Brain microvascular endothelial cell (primary cell): ENCODE measurements around the gene TIGIT.

Source experiments
- DNase-seq: peaks from one replicate; pipeline ENCODE4 v3.0.0-alpha.2; 2020
- H3K27ac ChIP-seq: fragments of 250-450 bp; sonication (Bioruptor Pico); 2 replicates; pipeline ENCODE4 v1.5.1; 2020; ENCODE audit warnings: mild to moderate bottlenecking, moderate library complexity
- H3K27me3 ChIP-seq: fragments of 250-450 bp; sonication (Bioruptor Pico); replicated peaks from 2 replicates; pipeline ENCODE4 v1.5.1; 2020; ENCODE audit warnings: mild to moderate bottlenecking
- H3K36me3 ChIP-seq: fragments of 250-450 bp; sonication (Bioruptor Pico); replicated peaks from 2 replicates; pipeline ENCODE4 v1.5.1; 2020; ENCODE audit warnings: mild to moderate bottlenecking
- H3K4me3 ChIP-seq: 2 replicates; pipeline ENCODE4 v1.5.1; 2011; ENCODE audit warnings: low read depth, mild to moderate bottlenecking, control low read depth, low read length, moderate library complexity
- in situ Hi-C: cut with HindIII; loops from 2 replicates; pipeline ENCODE4 v1.10.0; 2017; ENCODE audit warnings: low sequenced_read_pairs, low pct_ligation_motif_present
- TF ChIP-seq, protein P1 (sequence below): IDR thresholded peaks from 2 replicates; pipeline ENCODE4 v1.5.1; 2011; ENCODE audit warnings: low read depth, mild to moderate bottlenecking, moderate library complexity, low read length, control low read depth, inconsistent platforms; ENCODE audit errors: missing control alignments

Gene TIGIT

DNA sequence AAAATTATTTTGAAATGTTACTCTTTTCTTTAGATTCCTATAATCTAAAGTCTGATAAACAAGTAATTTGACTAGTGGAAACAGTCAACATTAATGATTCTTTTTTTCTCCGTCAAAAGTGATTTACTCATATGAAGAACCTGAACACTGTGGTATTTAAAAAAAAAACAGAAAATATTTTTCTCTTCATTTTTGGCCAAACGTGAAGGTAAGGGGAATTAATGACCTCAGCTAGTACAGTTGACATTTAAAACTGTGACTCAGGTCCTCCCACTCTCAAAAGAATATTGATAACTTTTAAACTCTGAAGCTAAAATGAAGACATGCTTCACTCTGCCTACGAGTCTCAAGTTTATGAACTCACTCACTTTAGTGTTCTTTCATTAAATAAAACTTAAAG lies 34.5 kb downstream of the TIGIT start:
- H3K36me3 ChIP-seq, result no peaks in the 10 kb centered on the region
- TF ChIP-seq, protein P1, sequence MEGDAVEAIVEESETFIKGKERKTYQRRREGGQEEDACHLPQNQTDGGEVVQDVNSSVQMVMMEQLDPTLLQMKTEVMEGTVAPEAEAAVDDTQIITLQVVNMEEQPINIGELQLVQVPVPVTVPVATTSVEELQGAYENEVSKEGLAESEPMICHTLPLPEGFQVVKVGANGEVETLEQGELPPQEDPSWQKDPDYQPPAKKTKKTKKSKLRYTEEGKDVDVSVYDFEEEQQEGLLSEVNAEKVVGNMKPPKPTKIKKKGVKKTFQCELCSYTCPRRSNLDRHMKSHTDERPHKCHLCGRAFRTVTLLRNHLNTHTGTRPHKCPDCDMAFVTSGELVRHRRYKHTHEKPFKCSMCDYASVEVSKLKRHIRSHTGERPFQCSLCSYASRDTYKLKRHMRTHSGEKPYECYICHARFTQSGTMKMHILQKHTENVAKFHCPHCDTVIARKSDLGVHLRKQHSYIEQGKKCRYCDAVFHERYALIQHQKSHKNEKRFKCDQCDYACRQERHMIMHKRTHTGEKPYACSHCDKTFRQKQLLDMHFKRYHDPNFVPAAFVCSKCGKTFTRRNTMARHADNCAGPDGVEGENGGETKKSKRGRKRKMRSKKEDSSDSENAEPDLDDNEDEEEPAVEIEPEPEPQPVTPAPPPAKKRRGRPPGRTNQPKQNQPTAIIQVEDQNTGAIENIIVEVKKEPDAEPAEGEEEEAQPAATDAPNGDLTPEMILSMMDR, result no peak
- H3K27me3 ChIP-seq, result no peaks in the 10 kb centered on the region
- no peak overlapping the region for H3K4me3 ChIP-seq
- DNase-seq, result no peak
- in situ Hi-C loops, result no loop called here
- no peak overlapping the region for H3K27ac ChIP-seq

DNA sequence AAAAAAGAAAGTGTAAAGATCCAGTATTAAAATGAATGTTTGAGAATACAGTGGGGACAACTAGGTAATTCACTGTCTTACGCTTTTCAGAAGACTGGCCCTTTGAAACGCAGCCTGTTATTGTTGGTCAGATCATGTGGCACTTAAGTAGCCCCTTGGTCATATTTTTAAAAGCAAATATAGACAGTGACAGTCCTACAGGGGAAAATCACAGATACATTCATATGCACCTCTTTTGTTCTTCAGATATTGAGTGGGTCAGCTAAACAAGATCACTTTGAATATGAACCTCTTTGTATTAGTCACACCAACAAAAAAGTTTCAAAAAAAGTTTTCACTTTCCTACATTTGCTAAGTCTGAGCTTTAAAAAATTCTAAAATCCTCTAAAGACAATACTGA lies 36.0 kb downstream of the TIGIT start:
- in situ Hi-C loops, result no loop called here
- H3K27ac ChIP-seq, result no peak overlapping the region
- H3K27me3 ChIP-seq, result no peaks in the 10 kb centered on the region
- no peaks in the 10 kb centered on the region for H3K36me3 ChIP-seq
- H3K4me3 ChIP-seq, result no peak overlapping the region
- DNase-seq, result no peak
- TF ChIP-seq, protein P1, result no peak

DNA sequence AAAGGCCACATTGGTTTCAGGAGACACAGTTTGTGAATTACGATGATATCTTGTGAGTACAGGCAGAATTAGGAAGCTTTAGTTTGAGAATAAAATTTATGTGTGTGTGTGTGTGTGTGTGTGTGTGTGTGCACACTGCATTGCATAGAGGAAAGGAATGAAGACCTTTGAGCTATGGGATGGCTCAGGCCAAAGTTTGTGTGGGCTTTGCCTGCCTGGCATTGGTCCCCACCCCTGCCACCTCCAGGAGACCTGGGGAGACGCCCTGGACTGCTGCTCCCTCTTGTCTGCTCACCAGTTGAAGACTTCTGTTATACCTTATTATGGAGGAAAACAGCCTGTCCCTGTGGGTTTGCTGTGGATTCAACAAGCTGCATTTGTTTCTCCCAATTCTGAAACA lies 37.2 kb downstream of the TIGIT start:
- no peak for DNase-seq
- no peak overlapping the region for H3K4me3 ChIP-seq
- H3K27ac ChIP-seq, result no peak overlapping the region
- H3K36me3 ChIP-seq, result no peaks in the 10 kb centered on the region
- H3K27me3 ChIP-seq, result no peaks in the 10 kb centered on the region
- TF ChIP-seq, protein P1, result no peak
- in situ Hi-C loops, result no loop called here

DNA sequence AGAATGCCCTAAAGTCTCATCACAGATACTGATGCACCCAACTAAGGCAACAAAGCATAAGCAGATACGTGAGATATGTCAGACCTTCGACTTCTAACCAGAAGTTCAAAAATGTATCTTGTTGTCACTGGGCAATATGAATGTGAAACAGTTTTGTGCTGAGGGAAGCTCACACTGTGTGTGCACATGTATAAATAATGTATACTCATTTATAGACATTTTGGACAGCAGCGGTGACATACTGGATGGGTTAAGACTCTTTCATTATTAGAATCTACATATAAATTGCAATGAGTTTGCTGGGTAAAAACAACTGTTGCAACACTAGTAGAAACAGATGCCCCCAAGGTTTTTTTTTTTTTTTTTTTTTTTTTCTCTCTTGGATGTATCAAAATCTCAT lies 37.9 kb downstream of the TIGIT start:
- in situ Hi-C loops, result no loop called here
- no peak for DNase-seq
- H3K4me3 ChIP-seq, result no peak overlapping the region
- no peak overlapping the region for H3K27ac ChIP-seq
- TF ChIP-seq, protein P1, result no peak
- no peaks in the 10 kb centered on the region for H3K27me3 ChIP-seq
- H3K36me3 ChIP-seq, result no peaks in the 10 kb centered on the region

DNA sequence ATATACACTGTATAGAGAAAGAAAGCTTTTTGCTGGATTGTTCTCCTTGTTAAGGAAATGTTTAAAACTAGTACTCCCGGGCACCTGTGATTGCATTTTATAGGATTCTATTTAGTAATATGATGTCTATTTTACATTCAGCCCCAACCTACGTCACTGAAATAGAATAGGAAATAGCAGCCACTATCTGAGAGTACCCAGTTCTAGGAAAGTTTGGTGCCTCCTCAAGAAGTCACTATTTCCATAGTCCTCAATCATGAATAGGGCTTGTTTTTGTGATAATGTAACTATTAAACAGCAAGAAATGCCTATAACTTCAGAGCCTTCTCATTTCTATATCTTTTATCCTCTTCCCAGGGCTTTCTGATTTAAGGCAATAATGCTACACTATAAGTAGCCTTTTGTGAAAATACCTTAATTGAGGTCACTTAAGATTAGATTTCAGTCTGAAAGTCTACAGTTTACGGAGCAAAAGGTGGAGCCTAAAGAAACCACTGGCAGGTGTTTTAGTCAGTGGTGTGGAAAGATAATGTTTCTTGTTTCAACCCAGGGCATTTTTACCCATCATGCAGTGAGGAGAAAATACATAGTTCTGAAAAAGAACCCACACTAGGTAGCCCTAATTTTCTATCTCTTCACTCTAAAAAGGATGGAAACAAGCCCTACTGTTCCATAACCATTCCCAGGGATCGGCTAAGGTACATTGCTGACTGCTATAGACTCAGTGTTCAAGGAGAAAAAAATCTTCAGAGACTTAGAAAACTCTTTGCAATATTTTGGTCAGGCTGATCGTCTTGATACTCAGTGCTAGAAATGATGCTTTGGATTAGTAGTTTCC lies 38.7 kb downstream of the TIGIT start:
- no peak overlapping the region for H3K4me3 ChIP-seq
- TF ChIP-seq, protein P1, result no peak
- no peak for DNase-seq
- H3K27me3 ChIP-seq, result no peaks in the 10 kb centered on the region
- no peak overlapping the region for H3K27ac ChIP-seq
- in situ Hi-C loops, result no loop called here
- no peaks in the 10 kb centered on the region for H3K36me3 ChIP-seq
